ENCODE data around the gene A2M.

GRCh38 chr12:9106067-9106466 is 9.7 kb downstream of the A2M start:
- no peak for TF ChIP-seq EZH2phosphoT487 (conservative IDR thresholded peaks at IDR 0.05; ENCODE audit: low read length)
- no peak for TF ChIP-seq CTCF (IDR thresholded peaks at IDR 0.05; ENCODE audit: insufficient read depth, low read length, poor library complexity, severe bottlenecking)

Measured in SU-DHL-6 (cell line).